Esophagus muscularis mucosa (tissue), 3 donors: ENCODE measurements around the gene PTPN23.

ENCODE experiments used
- EP300 ChIP-seq: sonication (generic); formaldehyde crosslinking; IDR thresholded peaks from one replicate; pipeline ENCODE4 v1.6.1; 2017; ENCODE audit warnings: antibody characterized with exemption
- TF ChIP-seq, protein P1 (sequence below), 3 experiments: fragments of 200-600 bp in 2 of 3; fragments of 450-650 bp in 1 of 3; sonication (generic) in 2 of 3; IDR thresholded peaks; one replicate each; pipeline ENCODE4 v1.5.1; 2017 to 2019; ENCODE audit warnings: antibody characterized with exemption in 3 of 3, mild to moderate bottlenecking in 2 of 3, moderate library complexity in 1 of 3

DNA sequence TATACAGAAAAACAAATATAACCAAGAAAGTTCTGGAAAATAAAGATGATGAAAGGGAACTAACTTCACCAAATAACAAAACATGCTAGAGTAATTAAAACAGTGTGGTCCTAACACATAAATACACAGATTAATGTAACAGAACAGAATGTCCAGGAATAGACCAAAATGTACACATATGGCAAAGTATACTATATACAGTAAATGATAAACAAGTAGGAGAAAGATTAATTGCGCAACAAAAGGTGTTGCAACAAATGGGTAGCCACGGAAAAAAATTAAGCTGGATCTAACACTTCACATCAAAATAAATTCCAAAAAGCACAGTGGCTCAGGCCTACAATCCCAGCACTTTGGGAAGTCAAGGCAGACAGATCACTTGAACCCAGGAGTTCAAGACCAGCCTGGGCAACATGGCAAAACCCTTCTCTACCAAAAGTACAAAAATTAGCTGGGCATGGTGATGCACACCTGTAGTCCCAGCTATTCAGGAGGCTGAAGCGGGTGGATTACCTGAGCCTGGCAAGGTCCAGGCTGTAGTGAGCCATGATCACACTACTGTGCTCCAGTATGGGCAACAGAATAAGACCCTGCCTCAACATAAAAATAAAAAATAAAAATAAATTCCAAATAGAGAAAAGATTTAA, 75.1 kb downstream of the PTPN23 start:
- TF ChIP-seq, protein P1, sequence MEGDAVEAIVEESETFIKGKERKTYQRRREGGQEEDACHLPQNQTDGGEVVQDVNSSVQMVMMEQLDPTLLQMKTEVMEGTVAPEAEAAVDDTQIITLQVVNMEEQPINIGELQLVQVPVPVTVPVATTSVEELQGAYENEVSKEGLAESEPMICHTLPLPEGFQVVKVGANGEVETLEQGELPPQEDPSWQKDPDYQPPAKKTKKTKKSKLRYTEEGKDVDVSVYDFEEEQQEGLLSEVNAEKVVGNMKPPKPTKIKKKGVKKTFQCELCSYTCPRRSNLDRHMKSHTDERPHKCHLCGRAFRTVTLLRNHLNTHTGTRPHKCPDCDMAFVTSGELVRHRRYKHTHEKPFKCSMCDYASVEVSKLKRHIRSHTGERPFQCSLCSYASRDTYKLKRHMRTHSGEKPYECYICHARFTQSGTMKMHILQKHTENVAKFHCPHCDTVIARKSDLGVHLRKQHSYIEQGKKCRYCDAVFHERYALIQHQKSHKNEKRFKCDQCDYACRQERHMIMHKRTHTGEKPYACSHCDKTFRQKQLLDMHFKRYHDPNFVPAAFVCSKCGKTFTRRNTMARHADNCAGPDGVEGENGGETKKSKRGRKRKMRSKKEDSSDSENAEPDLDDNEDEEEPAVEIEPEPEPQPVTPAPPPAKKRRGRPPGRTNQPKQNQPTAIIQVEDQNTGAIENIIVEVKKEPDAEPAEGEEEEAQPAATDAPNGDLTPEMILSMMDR (IDR thresholded peaks at IDR 0.05), result no peak
- TF ChIP-seq EP300, result no peak
